Activated CD4-positive, alpha-beta T cell treated with anti-CD3 and anti-CD28 coated beads, Interleukin-2, amount 50 U/mL, for 16 hours (primary cell): ENCODE data around the gene DGKA.

Experiments used
- DNase-seq: peaks from one replicate; pipeline ENCODE4 v3.0.0-alpha.2; 2020

Gene DGKA

DNA sequence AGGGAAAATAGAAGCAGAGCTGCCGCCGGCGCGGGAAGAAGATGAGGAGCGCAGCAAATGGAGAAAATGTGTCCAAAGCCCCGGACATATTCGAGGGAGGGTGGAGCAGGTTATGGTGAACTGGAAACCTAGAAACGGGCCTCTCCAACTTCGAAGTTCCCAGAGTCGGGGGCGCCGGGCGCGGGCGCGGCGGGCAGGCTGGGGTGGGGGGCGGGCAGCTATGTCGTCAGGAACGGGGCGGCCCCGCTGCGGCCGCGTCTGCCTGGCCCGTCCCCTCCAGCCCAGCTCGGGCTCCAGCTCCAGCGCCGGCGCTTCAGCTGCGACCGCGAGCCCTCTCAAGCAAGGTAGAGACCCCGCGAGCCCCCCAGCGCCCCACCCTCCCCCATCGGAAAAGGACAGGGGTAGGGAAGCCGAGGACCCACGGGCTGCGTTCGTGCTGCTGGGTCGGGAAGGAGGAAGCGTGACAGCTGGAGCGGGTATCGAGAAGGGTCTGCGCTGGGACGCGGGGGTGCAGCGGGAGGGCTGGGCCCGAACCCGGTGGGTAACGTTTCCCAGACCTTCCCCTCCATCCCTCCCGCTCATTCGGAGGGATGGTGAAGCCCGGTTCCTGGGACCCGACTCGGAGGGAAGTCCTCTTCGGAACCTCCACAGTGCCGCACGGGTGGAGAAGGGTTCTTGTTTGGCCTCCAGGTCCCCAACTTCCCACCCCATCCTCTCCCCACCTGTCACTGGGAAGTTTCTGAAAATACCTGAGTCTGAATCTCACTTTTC, 1.0 kb downstream of the DGKA start:
- no peak for DNase-seq

DNA sequence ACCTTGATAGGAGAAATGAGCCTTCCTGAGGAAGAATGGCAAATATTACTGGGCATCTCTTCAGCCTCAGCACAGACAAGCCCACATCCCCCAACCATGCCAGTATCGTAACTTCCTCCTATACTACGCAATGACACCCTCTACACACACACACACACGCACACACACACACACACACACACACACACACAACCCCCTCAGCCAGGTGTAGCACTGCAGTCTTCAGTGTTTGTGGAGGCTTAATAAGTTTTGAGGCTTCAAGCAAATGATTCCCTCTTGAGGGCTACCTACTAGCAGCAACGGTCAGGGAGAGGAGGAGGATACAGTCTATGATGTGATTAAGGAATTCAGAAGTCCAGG, 1.6 kb downstream of the DGKA start:
- peak; percentile 59 for DNase-seq

- DNase-seq = no peak
Measured at GRCh38 chr12:55933169-55933798, 2.3 kb downstream of the DGKA start.

DNA sequence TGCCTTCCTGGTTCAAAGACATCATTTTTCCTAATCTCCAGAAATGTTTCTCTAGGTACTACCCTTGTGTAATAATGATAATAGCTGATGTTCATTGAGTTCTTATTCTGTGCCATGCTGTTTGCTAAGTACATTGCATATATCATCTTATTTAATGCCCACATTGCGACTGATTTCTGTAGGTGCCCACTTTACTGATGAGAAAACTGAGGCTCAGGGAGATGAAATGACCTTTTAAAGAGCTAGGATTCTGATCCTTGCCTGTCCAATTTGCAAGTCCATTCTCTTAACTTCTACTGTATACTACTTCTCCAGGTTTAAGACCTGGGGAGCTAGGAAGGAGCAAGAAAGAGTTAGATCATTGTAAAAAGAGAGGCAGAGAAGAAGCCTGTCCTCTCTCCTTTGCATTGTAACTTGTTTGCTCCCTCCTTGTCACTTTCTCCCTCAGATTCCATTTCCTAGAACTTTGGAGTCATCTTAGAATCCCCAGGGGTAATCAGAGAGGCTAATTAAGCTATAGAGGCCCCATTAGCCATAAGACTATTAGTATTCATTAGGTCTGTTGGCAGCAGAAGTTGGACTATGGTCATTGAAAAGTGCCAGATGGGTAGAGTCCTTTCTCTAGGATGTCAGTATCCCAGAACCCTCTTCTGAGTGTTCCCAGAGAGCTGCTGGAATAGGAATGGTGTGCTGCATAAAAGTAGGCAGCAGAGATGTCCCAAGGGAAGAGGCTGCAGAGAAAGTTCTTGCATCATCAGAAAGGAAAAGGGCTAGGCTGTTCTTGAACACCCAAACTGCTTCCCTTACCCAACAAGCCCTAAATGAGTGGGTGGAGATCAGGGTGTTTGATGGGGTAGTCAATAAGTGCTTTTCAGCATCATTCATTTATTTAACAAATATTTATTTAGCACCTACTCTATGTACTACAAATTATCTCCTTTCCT, 3.1 kb downstream of the DGKA start:
- DNase-seq = no peak

DNA sequence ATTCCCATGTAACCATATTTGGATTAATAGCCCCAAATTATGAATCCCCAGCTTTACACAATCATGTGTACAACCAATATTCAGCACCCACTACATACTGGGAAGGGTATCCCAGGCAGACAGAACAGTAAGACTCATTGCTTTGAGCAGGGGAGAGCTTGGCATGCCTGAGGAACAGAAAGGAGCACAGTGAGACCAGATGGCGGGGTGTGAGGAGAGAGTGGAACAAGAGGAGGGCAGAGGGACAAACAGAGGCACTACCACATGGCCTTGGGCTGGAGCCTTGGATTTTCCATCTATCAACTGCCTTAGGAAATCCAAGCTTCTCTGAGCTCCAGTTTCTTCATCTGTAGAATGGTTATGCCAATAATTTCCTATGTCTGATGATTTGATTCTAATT, 3.8 kb downstream of the DGKA start:
- DNase-seq = no peak

DNA sequence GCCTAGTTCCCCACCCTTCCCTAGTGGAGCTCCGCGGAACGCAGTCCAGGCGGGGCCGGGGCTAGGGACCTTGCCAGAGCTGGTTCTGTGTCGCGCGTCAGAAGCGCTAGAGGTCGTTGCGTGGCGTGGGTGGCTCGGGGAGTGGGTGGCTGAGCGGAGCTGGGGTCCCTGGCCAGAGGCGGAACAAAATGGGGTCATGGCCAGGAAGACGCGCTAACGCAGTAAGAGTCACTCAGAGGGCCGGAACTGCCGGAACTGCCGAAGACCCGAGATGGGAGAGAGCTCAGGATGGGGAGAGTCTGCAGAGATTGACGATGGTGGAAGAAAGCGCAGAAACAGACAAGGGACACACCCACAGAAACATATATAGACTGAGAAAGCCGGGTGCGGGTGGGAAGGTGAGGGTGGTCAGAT, 4.8 kb downstream of the DGKA start:
- DNase-seq = no peak

- no peak for DNase-seq
Measured at GRCh38 chr12:55937981-55938380, 7.0 kb downstream of the DGKA start.

DNA sequence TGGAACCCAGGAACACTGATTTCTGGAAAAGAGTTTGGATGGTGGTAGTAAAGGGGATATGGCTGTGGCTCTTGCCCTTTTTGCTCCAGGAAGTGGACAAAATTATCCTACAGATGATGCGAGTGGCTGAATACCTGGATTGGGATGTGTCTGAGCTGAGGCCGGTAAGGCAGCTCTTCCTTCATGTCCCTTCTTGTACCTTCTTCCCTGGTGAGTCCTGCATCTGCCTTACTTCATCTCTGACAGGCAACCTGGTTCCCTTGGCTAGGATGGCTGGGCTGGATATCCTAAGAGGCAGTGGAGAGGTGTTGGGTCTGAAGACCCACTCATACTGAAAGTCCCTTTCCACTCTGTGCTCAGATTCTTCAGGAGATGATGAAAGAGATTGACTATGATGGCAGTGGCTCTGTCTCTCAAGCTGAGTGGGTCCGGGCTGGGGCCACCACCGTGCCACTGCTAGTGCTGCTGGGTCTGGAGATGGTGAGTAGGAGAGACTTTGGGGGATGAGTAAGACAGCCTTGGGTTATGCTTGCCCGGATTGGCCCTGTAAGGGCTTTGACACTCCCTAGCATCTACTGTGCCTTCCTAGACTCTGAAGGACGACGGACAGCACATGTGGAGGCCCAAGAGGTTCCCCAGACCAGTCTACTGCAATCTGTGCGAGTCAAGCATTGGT, 8.0 kb downstream of the DGKA start:
- no peak for DNase-seq

- peak; percentile 91 for DNase-seq
Measured at GRCh38 chr12:55940065-55940732, 9.2 kb downstream of the DGKA start.

GRCh38 chr12:55942055-55942454, 11.1 kb downstream of the DGKA start:
- no peak for DNase-seq

- DNase-seq = no peak
Measured at GRCh38 chr12:55942577-55943136, 11.7 kb downstream of the DGKA start.

DNA sequence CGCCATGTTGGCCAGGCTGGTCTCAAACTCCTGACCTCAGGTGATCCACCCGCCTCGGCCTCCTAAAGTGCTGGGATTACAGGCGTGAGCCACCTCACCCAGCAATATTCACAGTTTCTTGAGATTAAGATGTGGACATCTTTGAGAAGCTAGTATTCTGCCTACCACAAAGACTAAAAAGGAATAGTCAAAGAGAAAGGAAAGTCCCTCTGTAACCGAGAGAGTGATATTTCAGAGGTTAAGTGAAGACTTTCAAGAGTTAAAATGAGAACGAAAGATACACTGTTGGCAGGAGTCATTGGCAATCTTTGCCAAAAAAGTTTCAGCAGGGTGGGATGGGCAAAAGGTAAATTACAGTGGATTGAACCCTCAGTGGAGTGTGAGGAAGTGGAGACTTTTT, 15.6 kb downstream of the DGKA start:
- no peak for DNase-seq

GRCh38 chr12:55955344-55955743, 24.4 kb downstream of the DGKA start:
- no peak for DNase-seq

- peak; percentile 46 for DNase-seq
Measured at GRCh38 chr12:55955800-55956508, 25.0 kb downstream of the DGKA start.

GRCh38 chr12:55957106-55957859, 26.3 kb downstream of the DGKA start:
- no peak for DNase-seq

DNA sequence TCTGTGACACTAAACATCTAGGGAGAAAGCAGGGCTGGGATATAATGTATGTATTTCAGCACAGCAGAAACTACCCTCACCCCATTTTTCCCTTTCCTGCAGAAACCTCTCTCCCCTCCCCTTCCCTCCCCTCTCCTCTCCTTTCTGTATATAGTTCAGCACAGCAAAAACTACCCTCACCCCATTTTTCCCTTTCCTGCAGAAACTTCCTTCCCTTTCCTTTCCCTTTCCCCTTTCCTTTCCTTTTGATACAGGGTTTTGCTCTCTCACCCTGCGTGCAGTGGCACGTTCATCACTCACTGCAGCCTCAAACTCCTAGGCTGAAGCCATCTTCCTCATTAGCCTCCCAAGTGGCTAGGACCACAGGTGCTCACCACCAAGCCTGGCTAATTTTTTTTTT, 32.8 kb downstream of the DGKA start:
- DNase-seq = no peak

GRCh38 chr12:55965240-55965639, 34.3 kb downstream of the DGKA start:
- no peak for DNase-seq

GRCh38 chr12:55965941-55966407, 35.0 kb downstream of the DGKA start, which contains the start of gene PMEL:
TSS of gene PMEL (minus strand) at chr12:55966042. CDS start at chr12:55966011, 31 bp downstream.
- no peak for DNase-seq

DNA sequence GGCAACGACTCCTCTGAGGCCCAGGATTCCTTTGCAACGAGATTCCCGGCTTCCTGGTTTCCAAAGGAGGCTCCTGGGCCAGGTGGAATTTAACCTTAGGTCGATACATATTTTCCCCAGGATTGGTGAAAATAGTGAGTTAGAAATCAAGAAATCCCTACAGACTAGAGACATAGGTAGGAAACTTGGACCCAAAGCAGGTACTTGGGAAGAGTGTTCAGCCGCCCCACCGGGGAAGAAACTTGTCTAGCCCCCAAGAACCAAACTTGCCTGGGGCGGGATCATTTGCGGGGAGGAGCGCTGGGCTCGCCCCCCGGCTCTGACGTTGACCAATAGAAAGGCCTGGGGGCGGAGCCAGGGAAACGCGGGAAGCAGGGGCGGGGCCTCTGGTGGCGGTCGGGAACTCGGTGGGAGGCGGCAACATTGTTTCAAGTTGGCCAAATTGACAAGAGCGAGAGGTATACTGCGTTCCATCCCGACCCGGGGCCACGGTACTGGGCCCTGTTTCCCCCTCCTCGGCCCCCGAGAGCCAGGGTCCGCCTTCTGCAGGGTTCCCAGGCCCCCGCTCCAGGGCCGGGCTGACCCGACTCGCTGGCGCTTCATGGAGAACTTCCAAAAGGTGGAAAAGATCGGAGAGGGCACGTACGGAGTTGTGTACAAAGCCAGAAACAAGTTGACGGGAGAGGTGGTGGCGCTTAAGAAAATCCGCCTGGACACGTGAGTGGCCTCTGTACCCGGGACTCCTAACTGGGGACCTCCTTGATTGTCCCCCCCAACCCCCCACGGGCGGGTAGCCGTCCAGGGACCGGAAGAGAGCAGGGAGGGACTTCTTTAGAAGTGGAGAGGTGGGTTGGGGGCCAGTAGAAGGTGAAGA, 35.7 kb downstream of the DGKA start, which contains the start of gene CDK2:
CDK2 (plus strand) TSS at position 423 of the 874 bp plus-strand sequence; CDS start at position 602, 179 bp downstream.
- peak; percentile 91 for DNase-seq
